A549 treated with ZK216348 at 1 μM for 4 hours (cell line): ENCODE results near the gene PHKB. TPM values are rescaled to one million over a fixed set of nuclear protein-coding genes. Genes with fewer than 3 reads are reported as not detected.

Source experiments
- total RNA-seq: library from RNA; stranded (reverse); fragments of 200-300 nt; extraction: Qiagen RNA extraction; gene quantifications from 5 replicates; pipeline ENCODE4 v1.2.3, GENCODE V29; 2022; ENCODE audit warnings: low read depth

PHKB gene
- total RNA-seq = 28.4 to 35.7 TPM (median 30.5 TPM) in 5 replicates

GRCh38 chr16:47460711-47461597 lies at the start of gene PHKB, which contains the start of gene ITFG1:
PHKB (plus strand) TSS chr16:47461331; CDS start chr16:47461351, 20 bp downstream.
ITFG1 (minus strand) TSS chr16:47461063; CDS start chr16:47461045, 18 bp downstream.

Other genes starting within 250 kb of the PHKB start
- 30.5 to 51.0 TPM (median 40.8 TPM) in 5 replicates for gene ITFG1, start 268 bp upstream of the PHKB start, total RNA-seq